ENCODE results near the gene PAFAH1B1. TPM values are rescaled to one million over a fixed set of nuclear protein-coding genes. Genes with fewer than 3 reads are reported as not detected.

The PAFAH1B1 gene
- total RNA-seq, 1 experiment from 2014 or later: 114 TPM

GRCh38 chr17:2706911-2707510 is 113.6 kb downstream of the PAFAH1B1 start:
- ATAC-seq: no peak
- TF ChIP-seq TEAD4 (CRISPR knock-in tag; IDR thresholded peaks at IDR 0.05) (no peak), STAT6 (CRISPR knock-in tag; conservative IDR thresholded peaks at IDR 0.05; ENCODE audit: low read depth) (no peak), FOXK1 (CRISPR knock-in tag; IDR thresholded peaks at IDR 0.05) (no peak), PREB (CRISPR knock-in tag; IDR thresholded peaks at IDR 0.05; ENCODE audit: borderline replicate concordance) (no peak), OVOL2 (CRISPR knock-in tag; IDR thresholded peaks at IDR 0.05; ENCODE audit: borderline replicate concordance) (no peak), HMGA2 (CRISPR knock-in tag; IDR thresholded peaks at IDR 0.05) (no peak), ZNF532 (CRISPR knock-in tag; IDR thresholded peaks at IDR 0.05; ENCODE audit: borderline replicate concordance) (no peak), ZNF121 (CRISPR knock-in tag; IDR thresholded peaks at IDR 0.05) (no peak)
- Mint-ChIP-seq H3K4me1 (peaks cover 44% of the 10 kb centered on the region), H3K4me3 (no peak overlapping the region), H3K9me3 (no peaks in the 10 kb centered on the region), H3K27me3 (ENCODE audit: low read depth) (peaks cover 1% of the 10 kb centered on the region), H3K27ac (no peak overlapping the region), H3K36me3 (peaks cover 12% of the 10 kb centered on the region)
- peak; percentile 12 for DNase-seq (ENCODE audit: low spot score)
- CTCF ChIA-PET: interaction anchor here (0.9 to 1.7 kb wide), 12 partner anchors 11 to 355 kb away, joined by 3 to 8 read pairs (median 4); no protein-coding TSS in a partner anchor
- POLR2A ChIA-PET: no interaction called here

- Mint-ChIP-seq H3K27ac (no peak overlapping the region), H3K4me1 (peaks cover 52% of the 10 kb centered on the region), H3K4me3 (no peak overlapping the region), H3K36me3 (peaks cover 3% of the 10 kb centered on the region; the same call in 1 of the 2 replicates), H3K27me3 (ENCODE audit: low read depth) (peaks cover 7% of the 10 kb centered on the region), H3K9me3 (no peaks in the 10 kb centered on the region)
- ChIA-PET POLR2A (no interaction called here), CTCF (interaction anchor here (0.5 to 1.7 kb wide), 12 partner anchors 15 to 369 kb away, joined by 3 to 8 read pairs (median 4); partner anchors contain the start of gene CCDC92B)
- DNase-seq (ENCODE audit: low spot score): peak; percentile 73
- peak; percentile 43 for ATAC-seq
- TF ChIP-seq NR1H2 (CRISPR knock-in tag; IDR thresholded peaks at IDR 0.05) (no peak), CTCF (IDR thresholded peaks at IDR 0.05) (peak; percentile 38; the same call in 1 of the 2 replicates), FOXP4 (CRISPR knock-in tag; IDR thresholded peaks at IDR 0.05) (no peak)
These were observed 114.5 kb downstream of the PAFAH1B1 start for GRCh38 chr17:2707721-2708584.

Data from WTC11 (cell line).